Ramos (cell line): ENCODE data around the gene M1AP.

Source experiments
- in situ Hi-C: fragments of 300-500 bp; cut with MboI; formaldehyde crosslinking; loops from one replicate; pipeline ENCODE4 v1.14.3; 2022; ENCODE audit warnings: low sequenced_read_pairs; ENCODE audit not compliant: unreplicated experiment

M1AP gene

DNA sequence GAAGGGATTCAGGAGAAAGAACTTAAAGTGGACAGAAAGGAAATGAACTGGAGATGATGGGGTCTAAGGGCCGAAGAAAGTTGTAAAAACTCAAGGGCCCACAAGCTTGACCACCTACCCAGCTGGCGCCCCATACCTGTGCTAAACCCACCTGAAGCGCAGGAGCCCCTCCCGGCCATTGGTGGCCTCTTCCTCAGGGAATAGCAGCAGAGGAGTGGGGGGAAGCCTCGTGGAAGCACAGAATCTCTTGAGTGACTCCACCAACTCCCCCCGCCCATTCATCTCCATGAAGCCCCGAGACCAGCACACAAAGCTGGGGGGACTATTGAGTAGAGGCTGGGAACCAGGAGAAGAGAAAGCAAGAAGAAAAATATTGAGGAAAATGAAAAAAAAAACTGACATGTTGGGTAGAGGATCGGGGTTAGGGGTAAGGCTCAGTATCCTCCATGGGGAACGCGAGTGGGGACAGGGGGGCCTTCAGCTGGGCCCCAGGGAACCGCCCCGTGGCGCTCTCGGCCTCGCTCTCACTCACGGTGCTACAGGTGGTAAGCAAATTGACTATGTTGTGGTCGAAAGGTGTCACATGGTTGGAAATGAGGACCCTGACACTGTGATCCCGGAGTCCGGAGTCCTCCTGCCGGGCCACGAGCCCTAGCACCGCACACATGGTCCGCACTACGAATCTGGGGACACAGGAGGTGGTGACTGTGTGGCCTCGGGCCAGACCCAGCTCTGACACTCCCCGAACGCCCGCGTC lies 119.4 kb downstream of the M1AP start:
- in situ Hi-C loops, result no loop called here

DNA sequence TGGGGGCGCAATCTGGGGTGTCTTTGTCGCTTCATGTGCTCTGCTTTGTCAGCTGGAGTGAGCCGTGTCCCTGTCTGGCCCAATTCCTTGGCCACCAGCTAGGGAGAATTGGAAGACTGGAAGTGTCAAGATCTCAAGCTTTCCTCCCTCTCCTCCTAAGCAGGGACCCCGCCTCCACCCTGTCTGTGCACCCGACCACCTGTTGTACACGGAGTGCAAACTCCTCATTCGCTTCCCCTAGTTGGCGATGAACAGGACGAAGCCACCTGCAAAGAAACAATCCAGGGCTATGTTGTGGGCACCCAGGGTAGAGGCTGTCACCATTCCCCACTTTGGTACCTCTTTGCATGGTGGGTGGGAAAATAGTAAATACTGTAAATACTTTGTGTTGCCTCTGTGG lies 120.4 kb downstream of the M1AP start:
- in situ Hi-C loops, result no loop called here

DNA sequence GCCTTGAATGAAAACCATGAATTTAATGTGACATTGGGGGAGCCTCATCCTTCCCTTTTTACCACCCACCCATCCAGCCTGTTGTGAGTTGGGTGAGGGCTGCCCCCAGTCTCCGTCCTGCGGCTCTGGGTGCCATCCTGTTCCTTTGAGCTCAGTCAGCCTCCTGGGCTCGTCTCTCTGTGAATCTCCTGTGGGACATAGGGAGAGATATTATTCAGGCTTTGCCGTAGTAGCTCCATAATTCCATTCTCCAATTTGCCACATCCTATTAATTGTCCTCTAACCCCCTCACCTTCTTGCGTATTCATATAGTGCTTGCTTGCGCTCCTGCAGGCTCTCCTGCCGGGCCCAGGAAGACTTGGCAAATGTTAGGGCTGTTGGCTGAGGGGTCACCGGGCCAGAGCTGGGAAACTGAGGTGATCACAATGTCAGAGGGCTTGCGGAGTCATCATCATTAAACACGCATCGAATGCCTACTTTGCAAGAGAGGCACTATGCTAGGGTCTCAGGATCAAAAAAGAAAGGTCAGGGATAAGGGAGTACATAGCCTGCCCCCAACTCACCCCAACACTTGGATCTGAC lies 121.4 kb downstream of the M1AP start:
- in situ Hi-C loops, result no loop called here

DNA sequence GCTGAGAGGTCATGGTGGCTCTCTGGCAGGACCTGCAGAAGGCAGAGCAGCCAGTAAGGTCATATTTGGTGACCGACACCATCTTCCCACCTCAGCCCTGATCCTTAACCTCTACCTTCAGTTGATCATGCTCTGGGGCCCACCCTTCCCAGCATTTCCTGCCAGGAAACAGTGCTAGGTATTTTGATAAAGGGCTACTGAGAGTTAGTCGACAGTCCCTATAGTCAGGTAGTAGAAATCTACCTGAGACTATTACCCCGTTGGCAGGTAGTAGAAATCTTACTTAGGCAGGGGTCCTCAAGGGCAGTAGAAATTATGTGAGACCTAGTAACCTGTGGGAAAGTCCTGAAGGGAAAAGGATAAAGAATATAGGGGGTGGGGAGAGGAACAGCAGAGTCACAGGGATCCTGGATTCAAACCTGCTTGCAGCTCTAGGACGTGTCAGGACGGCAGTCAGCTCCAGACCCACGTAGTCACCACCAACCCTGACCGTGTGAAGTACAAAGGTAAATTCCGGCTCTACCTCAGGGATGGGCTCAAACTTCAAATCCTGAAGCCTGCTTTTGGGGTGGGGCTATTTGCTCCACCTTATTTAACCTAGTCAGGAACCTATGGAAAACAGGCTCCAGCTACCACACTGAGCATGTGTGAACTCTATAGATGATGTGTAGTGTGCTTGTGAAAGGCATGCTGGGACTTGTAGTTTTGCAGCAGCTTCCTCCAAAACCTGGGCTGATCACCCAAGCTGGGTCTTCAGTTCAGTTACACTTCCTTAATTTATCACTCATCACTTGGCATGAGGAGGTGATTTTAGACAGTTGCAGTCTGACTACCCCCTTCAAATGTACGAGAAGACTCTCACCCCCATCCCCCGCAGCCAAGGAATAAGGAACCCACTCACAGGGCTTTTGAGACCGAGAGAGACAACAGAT lies 122.1 kb downstream of the M1AP start, which contains the start of gene DQX1:
Gene DQX1 (minus strand): TSS at position 515 of the 932 bp plus-strand sequence. CDS start 502 bp downstream, at position 13.
- in situ Hi-C loops, result no loop called here

DNA sequence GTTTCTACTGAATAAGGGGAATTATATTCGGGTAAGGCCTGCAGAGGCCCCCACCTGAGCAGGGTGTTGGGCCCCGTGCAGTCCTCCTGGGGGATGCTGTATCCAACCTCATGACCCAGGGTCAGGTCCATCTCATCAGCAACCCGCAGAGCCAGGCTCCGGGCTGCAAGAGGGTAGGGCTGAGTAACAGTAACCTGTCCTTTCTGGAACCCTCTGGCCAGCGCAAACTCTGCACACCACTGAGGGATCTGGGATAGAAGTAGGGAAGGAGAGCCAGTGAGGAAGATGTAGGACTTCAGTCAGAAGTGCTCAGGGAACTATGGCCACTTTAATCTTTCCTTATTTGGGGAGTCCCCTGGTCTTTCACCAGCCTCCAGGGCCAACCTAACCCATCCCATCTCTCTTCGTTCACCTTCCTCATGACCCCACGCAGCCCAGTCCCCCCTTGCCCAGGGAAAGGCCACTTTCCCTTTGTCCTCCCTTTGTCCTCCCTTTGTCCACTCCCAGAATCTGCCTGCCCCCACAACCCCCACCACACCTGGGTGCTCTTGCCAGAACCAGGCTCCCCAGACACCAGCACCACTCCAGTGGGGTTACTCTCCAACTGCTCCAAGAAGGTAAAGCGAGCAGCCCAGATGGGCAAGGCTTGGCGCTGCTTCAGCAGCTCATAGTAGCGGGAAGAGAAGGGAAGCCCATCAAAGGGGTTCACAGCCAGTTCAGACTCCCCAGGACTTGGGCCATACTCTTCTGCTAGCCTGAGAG lies 123.0 kb downstream of the M1AP start:
- in situ Hi-C loops, result no loop called here

DNA sequence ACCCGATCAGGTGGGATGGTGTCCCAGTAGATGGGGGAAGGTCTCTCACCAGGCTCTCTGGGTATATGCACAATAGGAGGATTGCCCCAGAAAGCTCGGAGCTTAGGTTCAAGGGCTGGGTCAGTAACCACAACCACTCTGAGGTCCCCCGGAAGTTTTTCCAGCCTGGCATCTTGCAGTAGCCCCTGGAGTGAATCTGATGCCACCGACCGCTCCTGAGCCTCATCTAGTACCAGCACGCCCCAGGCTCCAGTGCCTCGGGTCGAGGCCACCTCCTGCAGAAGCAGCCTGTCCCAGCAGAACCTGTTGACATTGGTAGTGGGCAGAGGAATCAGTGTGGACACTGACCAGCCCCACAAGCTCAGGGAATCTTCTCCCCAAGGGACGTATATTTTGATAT lies 124.1 kb downstream of the M1AP start:
- in situ Hi-C loops, result no loop called here

DNA sequence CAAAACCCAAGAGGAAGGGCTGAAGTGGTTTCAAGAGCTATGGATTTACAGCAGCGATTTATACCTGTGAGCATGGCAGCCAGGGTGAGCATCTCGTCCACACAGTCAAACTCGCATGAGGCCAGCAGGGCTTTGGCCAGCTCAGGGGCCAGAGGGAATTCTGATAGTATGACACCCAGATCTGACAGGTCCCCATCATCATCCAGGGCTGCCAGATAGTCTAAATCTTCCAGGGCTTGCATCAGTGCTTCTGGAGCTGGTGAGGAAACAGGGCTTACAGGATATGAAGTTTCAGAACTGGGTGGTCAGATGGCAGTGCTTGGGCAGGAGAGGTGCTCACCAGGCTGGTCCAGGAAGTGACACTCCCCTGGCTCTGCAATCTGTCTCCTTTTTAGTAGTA lies 125.6 kb downstream of the M1AP start:
- in situ Hi-C loops, result no loop called here

DNA sequence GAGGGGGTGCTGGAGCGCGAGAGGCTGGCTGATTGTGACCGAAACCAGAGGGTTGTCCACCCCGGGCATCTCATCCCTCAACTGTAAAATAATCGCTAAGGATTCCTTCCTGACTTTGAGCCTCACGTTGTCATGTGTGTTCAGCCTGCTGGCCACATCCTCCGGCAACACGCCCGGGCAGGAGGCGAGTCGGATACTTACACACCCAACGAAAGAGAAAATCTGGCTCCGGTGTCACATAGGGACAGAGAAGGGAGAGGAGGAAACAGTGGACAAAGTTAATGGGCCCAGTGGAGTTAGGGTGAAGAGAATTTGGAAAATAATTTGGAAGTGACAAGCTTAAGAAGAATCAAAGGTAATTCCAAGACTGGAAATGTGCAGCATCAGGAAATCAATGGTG lies 131.5 kb downstream of the M1AP start:
- in situ Hi-C loops, result no loop called here

DNA sequence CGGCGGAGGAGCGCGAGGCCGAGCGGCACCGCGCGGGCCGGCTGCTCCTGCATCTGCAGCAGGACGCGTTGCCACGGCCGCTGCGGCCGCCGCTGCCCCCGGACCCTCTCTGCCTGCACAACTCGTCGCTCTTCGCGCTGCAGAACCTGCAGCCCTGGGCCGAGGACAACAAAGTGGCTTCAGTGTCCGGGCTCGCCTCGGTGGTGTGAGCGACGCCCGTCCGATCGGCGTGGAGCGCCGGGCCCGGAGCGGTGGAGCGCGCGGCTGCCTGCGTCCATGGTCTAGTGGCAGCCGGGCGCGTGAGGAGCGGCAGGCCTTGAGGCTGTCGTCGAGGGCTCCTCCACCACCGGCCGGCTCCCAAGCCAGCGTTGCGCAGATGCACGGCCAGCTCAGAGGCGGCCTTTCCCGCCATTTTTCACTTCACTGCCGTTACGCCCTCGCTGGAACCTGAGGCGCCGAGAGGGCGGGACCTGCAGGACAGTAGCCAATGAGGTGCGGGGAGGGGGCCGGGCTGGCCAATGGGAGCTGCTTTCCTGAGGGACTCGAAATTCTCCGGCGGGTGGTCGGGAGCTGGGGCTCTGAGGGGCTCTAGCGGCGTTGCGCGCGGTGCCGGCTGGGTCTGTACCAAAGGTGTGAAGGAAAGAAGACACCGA lies 132.0 kb downstream of the M1AP start:
- in situ Hi-C loops, result no loop called here

DNA sequence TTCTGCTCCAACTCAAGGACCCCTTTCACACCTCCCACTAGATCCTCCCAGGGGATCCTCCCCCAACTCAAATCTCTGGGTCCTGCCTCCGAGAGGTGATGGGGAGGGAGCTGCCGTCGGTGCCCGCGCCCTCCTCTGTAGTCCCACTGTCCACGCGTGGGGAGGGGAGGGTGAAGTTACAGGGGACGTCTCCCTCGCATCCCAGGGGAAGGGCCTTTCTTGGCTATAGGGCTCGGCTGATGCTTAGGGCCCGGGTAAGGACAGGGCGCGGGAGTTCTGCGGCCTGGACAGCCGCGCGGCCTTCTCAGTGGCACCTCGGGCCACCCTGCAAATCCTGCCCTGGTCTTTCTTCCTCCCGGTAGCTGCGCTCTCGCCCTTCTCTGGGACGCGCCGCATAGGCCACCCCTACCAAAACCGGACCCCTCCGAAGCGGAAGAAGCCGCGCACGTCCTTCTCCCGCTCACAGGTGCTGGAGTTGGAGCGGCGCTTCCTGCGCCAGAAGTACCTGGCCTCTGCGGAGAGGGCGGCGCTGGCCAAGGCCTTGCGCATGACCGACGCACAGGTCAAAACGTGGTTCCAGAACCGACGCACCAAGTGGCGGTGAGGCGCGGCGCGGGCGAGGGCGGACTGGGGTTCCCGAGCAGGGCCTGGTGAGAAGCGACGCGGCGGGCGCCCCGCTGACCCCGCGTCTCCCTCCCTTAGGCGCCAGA lies 132.7 kb downstream of the M1AP start:
- in situ Hi-C loops, result no loop called here

DNA sequence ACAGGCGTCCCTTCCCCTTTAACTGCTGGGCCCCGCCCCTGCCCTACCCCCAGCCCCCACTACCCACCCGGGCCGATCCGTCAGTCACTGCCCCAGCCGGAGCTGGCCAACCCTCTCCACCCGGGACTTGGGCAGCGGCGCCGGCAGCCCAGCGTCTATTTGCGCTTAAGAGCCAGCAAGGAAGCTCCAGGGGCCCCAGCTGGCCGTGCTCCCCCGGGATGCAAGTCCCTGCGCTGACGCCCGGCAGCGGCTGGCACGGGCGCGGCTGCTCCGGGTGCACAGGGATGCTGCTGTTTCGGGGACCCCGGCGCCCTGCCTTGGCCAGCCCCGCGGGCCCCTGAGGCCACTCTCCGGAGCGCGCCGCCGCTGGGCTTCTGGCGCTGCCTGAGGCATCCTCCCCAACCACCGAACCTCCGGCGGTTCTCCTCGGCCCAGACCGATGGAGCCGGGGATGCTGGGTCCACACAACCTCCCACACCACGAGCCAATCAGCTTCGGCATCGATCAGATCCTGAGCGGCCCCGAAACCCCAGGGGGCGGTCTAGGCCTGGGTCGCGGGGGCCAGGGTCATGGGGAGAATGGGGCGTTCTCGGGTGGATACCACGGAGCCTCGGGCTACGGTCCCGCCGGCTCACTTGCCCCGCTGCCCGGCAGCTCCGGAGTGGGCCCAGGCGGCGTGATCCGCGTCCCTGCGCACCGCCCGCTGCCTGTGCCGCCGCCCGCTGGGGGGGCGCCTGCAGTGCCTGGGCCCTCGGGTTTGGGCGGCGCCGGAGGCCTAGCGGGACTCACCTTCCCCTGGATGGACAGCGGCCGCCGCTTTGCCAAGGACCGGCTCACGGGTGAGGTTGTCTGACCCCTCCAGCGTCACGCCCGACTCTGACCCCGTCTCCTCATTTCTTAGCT lies 133.5 kb downstream of the M1AP start, which contains the start of gene TLX2:
Gene TLX2 (plus strand): TSS at position 83 of the 903 bp plus-strand sequence. CDS start 357 bp downstream, at position 440.
- in situ Hi-C loops, result no loop called here

DNA sequence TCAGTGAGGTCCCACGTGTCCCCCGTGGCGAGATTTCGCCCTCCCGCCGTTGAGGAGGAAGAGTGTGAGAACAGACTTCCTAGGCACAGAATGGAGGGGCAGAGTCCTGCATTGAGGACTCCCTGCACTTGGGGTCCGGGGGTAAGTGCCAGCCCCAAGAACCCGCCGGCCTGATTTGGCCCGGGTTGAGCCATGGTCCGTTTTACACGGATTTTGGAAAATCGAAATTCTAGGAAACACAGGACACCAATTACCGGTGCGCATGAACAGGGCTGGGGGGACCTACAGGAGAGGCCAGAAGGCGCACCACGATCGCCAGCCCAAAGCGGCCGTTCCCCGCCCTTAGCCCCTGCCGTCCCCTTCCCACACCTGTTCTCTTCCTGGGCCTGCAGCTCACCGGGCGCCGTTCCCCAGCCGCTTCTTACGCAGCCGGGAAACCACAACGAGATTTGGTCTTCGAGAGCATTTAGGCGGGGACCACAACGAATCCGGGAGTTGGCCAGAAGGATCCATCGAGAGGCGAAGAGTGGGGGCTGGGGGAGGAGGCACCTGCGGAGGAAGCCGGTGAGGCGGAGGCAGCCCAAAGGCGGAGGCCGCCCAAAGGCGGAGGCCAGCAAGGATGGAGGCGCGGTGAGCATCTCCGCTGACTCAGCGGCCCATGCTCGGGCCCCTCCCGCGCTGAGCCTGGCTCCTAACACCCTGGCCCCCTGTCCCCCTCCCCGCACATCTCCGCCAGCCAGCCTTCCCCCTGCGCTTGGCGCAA lies 134.3 kb downstream of the M1AP start:
- in situ Hi-C loops, result no loop called here

DNA sequence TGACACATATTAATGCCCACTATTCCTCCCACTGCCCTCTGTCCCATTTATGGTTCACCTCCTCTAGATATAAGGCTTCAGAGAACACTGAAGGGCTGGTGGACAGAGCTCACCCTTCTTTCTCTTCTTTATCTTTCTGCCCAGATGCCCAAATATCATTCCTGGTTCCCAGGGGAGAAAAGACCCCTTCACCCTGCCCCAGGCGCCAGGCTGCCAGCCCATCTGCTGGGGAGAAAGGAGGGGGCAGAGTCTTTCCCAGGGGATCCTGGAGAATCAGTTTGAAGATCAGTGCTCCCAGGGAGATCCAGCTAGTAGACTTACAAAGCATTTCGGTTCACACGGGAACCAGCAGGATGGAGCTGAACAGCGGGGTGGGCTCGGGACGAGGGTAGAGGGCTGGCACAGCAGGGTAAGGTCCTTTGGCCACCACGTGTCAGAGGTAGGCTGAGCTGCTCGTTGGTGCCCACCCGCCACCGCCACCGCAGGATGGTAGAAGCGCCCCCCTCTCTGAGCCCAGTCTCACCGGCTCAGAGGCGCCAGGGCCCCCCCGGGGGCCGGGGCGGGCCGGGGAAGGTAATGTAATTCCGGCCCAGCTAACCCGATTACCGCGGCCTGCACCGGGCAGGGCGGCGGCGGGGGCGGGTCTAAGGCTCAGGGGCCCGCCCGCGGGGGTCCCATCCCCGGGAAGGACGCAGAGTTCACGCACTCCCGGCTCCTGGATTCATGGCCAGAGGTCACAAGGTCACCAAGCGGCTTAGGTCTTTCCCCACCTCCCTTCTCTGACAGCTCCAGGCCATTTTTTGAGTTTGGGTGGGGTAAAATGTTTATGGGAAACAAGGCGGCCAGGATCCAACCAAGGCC lies 135.2 kb downstream of the M1AP start:
- in situ Hi-C loops, result no loop called here

DNA sequence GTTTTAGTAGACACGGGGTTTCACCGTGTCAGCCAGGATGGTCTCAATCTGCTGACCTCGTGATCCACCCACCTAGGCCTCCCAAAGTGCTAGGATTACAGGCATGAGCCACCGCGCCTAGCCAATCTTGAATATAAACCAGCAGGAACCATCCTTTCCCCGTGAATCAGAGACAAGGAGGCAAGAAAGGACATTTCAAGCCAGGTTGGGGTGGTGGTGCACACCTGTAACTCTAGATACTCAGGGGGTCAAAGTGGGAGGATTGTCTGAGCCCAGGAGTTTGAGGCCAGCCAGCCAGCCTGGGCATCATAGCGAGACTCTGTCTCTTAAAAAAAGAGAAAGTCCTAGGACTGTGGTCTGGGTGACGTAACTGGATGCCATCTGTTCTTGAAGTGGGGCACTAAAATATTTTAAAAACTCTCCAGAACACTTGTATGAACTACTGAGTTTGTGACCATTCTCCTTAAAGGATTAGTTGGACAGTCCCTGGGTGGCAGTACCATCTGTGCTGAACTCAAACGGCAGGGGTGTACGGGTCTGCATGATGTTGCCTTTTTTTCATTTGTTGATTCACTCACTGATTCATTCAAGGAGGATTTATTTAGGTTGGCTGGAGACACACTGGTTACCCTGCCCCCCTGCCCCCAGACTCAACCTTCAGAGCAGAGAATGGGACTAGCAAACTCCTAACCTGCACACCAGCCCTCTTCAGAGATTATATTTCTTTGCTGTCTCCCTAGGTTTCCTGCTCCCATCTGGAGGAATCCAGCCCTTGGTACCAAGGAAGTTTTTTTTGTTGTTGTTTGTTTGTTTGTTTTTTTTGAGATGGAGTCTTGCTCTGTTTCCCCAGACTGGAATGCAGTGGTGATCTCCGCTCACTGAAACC lies 136.8 kb downstream of the M1AP start:
- in situ Hi-C loops, result no loop called here

DNA sequence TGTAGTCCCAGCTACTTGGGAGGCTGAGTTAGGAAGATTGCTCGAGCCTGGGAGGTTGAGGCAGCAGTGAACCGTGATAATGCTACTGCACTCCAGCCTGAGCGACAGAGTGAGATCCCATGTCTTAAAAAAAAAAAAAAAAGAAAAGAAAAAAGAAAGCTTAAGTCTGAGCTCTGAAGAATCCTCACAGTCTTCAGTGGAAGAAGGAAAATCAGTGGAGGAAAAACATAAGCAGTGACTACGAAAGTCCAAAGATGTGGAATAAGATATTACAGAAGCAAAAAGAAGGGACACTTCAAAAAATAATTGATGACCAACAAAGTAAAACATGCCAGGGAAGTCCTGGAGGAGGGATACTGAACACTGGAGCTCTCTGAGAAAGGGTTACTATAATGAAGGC lies 137.9 kb downstream of the M1AP start:
- in situ Hi-C loops, result no loop called here
